SKM-1 treated with dmso at 0.1 percent for 144 hours (cell line): ENCODE results near the gene OPN3.

Experiments
- DNase-seq: peaks from one replicate; lab custom pipeline; 2025; ENCODE audit not compliant: unreplicated experiment; lab: John Stamatoyannopoulos, UW

OPN3 gene

GRCh38 chr1:241622669-241623068 is 17.5 kb downstream of the OPN3 start:
- DNase-seq: no peak

DNA sequence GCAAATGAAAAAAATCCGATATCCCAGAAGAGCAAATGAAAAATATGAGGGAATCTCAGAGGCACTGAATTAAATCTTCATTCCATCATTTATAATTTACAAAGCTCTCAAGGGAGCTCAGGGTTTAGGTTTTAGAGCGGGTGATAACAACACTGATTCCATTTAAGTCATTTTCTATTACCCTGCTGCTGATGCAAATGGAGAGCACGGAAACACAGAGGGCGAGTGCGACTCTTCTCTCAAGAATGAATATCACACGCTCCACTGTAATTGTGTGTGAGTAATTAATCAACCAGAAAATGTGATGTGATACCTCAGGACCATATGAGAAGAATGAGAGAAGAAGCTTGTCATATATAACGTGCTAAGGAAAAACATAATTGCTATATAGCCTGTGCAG is 22.7 kb downstream of the OPN3 start:
- no peak for DNase-seq

- DNase-seq: no peak
These were observed 24.9 kb downstream of the OPN3 start for GRCh38 chr1:241615043-241615974.

DNA sequence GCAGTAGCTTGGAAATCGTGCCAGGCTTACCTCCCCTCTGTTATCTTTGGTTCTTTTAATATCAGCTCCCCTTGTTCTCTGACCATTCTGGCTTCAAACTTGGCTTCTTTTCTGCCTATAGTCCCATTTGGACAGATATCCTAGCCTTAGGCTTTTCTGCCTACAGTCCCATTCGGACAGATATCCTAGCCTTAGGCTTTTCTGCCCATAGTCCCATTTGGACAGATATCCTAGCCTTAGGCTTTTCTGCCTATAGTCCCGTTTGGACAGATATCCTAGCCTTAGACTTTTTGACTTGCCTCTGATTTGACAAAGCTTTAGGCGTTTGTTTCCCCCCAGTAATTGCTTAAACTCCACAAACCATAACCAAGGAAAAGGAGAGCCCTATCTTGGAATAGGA is 25.6 kb downstream of the OPN3 start:
- no peak for DNase-seq

- DNase-seq: no peak
These were observed 26.0 kb downstream of the OPN3 start for GRCh38 chr1:241614144-241614543.

- no peak for DNase-seq
These were observed 27.4 kb downstream of the OPN3 start for GRCh38 chr1:241612533-241613477.

DNA sequence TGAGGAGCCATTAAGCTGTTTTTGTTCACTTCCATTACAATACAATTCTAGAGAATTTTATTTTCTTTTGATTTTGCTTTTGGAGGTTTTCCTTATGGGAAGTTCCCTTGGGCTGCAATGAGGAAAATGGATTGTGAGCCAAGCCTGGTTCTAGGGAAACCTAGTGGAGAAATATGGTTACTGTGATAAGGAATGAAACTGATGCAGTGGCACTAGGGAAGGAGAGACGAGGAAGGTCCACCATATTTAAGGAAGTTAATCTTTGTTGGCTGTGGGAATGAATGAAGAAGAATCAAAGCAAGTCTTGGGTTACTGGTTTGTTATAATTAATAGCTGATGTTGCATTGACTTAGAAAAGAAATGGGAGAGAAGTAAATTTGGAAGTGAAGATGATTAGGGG is 28.4 kb downstream of the OPN3 start:
- DNase-seq: no peak

DNA sequence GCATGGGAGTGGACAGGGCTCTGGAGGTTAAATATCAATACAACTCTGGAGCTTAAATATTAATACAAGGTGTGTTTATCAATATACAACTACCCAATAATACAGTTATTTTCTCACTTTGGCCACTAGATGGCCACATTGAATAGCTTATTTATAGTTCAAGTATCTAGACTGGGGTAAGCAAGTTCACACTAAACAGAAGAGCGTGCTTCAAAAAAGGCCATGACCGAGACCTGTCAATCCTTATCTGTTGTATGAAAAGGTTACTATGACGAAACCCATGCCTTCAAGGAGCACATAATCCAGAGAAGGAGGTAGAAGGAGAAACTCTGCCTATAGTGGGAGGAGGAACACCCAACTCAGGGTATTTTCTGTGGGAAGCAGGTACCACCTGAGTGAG is 29.1 kb downstream of the OPN3 start:
- DNase-seq: peak; percentile 74

- DNase-seq: no peak
These were observed 29.9 kb downstream of the OPN3 start for GRCh38 chr1:241610056-241610815.

DNA sequence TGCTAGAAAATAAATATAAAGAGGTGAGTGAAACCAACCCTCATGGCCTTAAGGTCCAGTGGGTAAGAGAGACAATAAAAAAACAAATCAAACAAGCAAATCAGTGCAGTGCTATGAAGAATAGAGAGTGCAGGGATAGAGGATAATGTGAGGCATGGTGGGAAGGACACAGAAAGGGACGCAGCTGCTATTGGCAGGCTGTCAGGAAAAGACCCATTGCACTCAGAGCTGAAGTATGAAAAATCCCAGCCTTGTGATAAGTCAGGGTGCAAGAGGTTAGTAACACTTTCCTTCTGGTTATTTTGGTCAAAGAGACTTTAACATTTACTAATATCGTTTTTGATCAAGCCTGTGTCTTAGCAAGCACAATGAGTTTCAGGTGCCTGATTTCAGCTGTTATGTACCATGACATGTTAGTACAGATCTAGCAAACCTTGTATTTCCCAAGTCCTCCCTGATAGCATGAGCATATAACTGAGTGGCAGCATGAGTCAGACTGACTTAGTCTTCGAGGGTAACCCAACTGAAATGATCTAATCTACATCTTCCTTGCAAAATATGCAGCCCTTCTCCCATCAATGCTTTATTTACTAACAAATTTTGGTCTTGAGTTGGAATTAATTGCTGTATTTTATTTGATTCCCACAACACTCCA is 31.7 kb downstream of the OPN3 start:
- no peak for DNase-seq

- DNase-seq: no peak
These were observed 32.7 kb downstream of the OPN3 start for GRCh38 chr1:241607497-241607896.

- no peak for DNase-seq
These were observed 33.6 kb downstream of the OPN3 start for GRCh38 chr1:241606544-241606943.

- DNase-seq: peak; percentile 33
These were observed 34.9 kb downstream of the OPN3 start for GRCh38 chr1:241605146-241605805.

- DNase-seq: no peak
These were observed 36.4 kb downstream of the OPN3 start for GRCh38 chr1:241603731-241604245.

DNA sequence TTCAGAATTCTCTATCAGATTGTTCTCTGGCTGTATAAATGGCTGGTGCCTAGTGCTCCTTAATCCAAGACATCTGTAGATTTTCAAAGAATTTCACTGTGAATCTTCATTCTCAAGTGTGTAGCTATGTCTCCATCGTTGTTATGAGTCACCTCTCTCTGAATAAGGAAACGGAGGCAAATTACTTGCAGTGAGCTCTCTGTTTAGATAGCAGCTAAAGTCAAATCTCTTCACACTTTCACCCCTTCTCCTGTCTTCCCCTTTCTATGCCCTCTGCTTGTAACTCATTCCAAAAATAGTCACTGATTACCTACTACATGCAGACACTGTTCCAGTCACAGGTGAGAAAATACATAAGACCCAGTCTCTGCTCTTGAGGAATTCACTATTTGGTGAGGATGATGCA is 39.7 kb downstream of the OPN3 start:
- no peak for DNase-seq

DNA sequence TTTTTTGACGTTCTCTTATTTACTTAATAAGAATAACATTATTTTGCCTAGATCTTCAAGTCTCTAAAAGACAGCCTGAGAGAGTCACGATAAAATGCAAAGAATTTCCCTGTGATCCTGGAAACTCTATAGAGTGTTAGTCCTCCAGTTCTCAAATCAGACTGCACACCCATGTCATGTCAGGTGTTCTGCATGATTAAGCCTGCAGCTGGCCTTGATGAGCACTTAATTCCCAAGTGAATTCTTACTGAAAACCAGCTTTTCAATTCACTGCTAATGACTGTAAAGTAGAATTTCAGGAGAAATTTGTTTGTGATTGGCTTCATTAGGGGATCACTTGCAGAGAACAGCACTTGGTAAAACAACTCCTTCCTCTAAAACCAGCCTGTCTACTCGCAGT is 41.9 kb downstream of the OPN3 start:
- no peak for DNase-seq

DNA sequence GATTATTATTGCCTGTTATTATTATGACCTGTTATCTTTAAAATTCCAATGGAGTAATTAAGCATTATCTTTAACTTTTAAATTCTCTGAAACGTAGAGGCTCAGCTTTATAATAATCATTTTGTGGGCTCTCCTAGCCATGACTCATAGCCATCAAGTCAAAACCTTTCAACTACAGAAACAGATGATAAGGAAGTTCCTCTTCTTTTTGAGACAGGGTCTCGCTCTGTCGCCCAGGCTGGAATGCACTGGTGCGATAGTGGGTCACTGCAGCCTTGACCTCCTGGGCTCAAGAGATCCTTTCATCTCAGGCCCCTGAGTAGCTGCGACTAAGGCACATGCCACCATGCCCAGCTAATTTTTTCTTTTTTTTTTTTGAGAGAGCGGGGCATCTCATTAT is 43.5 kb downstream of the OPN3 start:
- no peak for DNase-seq

DNA sequence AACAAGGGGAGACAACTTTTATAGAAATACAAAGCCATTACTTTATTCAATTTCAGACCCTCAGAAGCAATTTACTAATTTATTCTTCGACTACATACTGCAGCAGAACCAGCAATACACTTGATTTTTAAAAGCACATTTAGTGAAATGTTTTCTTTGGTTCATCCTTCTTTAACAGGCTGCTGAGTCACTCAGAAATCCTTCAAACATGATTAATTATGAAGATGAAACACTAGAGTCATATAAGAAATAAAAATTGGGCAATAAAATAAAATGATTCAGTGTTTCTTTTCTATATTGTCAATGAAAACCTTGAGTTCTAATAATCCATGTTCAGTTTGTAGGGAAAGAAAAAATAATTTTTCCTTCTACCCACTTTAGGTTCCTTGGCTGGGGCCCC is 47.0 kb downstream of the OPN3 start:
- DNase-seq: no peak

GRCh38 chr1:241592273-241592958 is 47.8 kb downstream of the OPN3 start:
- DNase-seq: no peak
